Muscle of arm (tissue), 12 donors: ENCODE results near the gene AUTS2. TPM values are rescaled to one million over a fixed set of nuclear protein-coding genes. Genes with fewer than 3 reads are reported as not detected.
"Not testable (repeated sequence)": the region's sequence is repeated elsewhere in the genome, so short reads cannot be mapped to it uniquely, and the experiment has no call there.

ENCODE experiments used
- DNase-seq: peaks from one replicate; pipeline ENCODE4 v3.0.0-alpha.2; 2013
- polyA plus RNA-seq, 12 donors: library from polyadenylated mRNA; unstranded; fragments of 120-200 nt; gene quantifications; one replicate each; pipeline ENCODE4 v1.2.1, GENCODE V29; 2013; ENCODE audit not compliant: insufficient read length in 12 of 12

Gene AUTS2
- polyA plus RNA-seq, 12 donors: 60.0 to 182 (median 86.6) TPM

DNA sequence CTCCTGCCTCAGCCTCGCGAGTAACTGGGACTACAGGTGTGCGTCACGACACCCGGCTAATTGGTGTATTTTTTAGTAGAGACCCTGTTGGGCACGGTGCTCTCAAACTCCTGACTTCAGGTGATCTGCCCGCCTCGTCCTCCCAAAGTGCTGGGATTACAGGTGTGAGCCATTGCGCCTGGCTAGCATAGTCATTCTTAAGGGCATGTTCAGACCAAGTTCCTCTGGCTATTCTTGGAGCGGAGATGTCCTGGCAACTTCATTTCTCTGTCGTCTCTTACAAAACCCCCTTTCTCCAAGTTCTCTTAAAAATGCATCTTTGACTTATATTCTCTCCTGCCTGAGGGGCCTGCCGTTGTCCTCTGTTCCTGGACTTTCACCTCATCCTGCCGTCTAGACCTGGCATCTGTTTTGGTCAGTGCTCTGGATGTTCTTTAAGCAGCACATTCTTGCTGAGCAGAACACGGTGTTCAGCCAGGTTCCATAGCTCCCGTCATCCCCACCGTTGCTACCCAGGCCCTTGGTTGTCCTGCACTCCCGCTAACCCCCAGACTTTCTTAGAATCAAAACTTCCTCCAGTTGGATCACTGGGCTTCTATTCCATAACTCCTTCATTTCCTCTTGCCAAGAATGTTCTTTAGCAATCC is 1023.8 kb downstream of the AUTS2 start:
- DNase-seq: no peak

DNA sequence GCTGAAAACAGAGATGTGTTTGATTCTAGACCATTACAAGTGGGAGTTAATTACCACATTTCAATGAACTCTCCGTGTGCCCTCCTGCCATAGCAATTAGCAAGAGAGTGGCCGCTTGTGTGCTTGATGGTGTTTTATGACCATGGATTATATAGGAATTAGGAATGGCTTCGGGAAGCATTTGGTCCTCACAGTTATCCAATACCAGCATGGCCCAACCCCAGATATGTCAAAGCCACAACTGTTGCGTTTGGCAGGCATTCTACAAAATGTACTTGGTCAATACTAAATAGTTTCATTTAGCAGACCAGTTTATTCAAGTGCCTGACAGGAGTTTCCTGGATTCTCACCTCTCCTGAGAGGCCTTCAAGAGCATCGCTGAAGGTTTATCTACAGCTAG is 1024.7 kb downstream of the AUTS2 start:
- DNase-seq: no peak

DNA sequence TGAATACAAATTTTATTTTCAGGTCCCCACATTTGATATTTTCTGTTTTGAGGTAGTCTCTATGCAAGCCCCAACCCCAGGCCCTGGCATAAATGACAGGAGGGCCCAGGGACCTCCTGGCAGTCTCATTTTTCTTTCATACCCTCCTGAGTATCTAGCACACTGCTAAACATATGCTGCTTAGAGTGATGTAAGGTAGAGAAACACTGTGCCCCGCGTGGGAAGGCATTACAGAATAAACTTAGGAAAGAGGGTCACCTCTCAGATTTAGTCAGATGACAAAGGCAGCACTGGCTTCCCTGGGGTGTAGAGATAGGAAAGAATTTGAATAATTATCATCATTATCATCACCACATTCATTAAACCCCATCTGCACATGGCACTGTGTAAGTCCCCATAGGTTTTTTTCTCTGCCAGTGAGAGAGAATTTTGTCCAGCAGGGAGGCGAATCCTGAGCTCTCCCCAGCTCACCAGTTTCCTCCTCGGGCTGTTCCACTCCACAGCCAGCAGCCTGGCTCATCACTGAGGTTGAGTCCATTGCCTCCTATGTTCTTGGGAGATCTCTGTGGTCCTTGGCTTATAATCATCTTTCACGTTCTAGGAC is 1026.3 kb downstream of the AUTS2 start:
- DNase-seq: no peak

DNA sequence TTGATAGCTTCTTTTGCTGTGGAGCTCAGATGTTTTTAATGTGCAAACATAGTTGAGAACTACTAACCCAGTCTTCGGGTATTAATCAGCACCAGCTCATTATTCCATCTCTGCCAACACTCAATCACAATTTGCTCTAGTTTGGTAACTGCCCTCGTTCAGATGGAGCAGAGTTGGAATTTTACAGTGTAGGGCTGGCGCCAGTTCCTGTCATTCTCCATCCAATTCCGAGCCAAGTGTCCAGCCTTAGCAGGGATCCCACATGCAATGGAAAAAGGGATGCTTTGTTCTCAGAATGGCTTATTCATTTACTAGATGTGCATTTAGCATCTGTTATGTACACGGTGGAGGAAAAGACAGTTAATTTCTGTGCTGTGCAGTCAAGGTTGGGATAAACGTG is 1029.2 kb downstream of the AUTS2 start:
- no peak for DNase-seq

DNA sequence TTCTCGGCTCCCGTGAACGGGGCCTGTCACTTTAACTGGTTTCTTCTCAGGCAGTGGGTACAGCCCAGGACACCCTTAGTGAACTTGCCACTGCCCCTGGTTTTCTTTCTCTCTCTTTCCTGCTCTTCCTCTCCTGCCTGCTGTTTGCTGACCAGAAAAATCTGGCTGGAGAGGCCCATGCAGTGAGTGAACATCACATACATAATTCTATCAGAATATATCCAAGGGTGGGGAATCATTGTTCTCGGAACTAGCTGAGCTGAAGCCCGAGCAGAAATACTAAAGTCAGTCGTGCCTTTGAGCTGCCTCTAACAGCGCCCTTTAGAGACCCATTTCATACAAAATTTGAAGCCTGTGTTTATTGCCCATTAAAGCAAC is 1032.2 kb downstream of the AUTS2 start:
- peak; percentile 27 for DNase-seq

DNA sequence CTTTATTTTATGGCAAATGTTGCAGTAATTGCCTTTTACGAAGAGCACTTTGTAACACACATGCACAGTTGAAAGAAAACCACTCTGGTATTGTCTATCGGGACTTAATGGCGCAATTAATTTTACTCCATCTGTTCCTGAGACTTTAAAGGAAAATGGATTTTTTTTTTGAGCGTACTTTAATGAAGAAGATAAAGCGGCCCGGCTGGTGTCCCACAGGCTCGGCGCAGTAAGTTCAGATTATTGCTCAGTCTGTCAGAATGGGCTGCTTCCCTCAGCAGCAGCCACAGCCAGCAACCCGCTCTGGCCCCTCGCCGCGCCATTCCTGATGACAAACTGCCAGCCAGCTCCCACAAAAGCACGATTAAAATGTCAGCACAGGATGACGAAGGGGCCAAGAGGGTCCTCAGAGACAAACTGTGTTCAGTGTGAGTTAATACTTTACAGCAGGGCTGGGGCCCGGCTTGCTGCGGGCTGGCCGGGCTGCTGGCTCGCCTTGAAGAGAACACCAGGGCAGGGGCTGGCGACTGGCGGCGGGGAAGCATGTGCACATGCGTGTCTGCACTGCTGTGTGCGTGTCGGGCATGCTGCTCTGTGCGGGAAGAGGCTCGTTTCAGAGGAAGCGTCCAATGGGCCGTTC is 1032.7 kb downstream of the AUTS2 start:
- peak; percentile 60 for DNase-seq

DNA sequence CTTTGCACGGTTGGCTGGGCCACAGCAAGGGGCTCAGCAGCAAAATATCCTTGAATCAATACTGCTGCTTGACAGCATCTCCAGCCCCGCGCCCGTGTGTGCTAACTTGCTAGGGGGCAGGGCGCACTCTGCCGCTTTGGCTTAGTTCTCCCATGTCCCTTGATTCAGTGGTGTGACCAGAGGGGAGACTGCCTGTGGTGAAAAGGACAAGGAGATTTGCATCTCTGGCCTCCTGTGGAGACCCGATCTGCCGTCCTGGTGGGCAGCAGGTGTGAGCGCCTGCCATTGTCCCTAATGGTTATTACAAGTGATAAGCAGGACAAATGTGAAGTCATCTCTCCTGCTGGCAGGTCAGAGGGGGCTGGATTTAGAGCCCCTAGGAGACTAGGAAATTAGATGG is 1033.4 kb downstream of the AUTS2 start:
- DNase-seq: no peak

DNA sequence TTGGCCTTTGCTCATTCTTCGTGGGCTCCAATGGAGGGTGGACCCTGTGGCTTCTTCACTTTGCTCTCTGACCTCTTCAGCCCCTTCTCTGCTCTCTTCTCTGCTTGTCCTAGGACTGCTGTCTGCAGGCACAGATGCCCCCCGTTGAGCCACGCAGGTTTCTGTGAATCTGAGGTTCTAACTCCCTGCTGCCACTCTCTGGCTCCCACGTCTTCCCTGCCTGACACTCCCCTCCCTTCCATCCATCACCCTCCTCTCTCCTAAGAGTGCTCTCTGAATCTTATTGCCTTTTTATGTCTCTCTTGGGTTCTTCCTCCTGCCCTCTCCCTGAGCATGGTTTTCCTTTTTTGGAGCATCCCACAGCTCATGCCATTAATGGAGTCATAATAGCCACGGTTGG is 1034.1 kb downstream of the AUTS2 start:
- DNase-seq: no peak

DNA sequence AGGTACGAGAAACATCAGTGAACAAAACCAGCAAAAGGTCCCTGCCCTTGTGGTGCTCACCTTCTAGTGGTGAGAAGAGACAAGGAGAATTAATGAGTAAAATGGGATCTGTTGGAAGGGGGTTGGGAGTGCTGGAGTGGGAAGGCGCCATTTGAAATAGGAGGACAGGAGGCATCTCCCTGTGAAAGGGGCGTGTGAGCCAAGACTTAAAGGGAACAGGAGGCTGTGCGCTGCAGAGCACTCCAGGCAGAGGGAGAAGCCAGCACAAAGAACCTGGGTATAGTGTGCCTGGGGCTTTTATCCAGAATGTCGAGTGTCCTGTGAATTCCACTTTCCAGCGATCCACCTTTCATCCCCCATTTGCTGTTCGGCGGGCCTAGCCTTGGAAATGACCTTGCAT is 1035.8 kb downstream of the AUTS2 start:
- DNase-seq: no peak

DNA sequence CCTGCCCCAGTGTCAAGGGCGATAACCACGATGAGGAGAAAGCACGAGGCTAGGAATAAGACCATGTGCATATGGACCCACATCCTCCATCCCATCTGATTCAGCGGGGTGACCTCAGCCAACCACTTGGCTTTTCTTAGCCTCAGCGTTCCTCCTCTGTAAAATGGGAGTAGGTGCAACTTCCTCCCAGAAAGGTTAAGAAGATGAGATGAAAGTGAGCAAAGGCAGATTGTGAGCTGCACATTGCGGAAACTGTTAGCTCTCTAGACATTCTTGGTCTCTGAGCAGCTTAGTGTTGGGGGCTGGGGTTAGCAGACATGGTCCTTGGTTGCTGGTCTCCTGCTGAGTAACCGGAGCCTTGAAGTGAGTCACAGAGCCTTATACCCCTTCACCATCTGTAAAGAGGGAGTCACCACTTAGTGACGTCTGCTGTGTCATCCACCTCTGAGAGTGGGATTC is 1036.4 kb downstream of the AUTS2 start:
- no peak for DNase-seq

DNA sequence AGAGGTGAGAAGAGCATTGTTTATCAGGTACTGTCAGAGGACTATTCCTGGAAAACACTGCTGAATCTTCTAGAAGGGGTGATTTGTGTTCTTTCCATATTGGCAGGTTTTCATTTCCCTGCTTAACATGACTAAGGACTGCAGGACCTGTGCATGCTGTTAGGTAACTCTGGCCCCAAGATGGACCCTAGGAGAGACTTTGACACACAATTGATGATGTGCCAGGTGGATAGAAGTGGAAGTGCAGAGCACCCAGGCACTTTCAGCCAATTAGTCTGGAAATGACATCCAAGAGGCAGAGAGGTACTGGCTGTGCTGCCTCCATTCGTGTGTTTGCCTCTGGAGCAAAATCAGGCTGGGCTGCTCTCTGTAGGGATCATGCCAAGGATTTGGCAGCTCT is 1037.4 kb downstream of the AUTS2 start:
- no peak for DNase-seq

DNA sequence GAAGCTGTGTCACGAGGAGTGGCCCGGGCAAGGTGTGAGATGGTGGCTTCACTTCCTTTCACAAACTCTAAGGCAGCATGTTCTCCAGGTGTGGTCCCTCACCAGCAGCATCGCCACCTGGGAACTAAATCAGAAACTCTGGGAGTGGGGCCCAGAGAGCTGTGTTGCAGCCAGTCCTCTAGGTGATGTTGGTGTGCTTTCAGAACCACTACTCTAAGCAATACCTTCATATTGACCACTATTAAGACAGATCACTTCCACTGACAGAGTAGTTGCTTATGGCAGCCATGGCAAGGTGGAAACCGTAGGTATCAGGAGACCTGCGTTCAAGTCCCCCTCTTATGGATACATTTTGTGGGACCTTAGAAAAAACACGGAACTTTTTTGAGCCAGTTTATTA is 1037.9 kb downstream of the AUTS2 start:
- no peak for DNase-seq

DNA sequence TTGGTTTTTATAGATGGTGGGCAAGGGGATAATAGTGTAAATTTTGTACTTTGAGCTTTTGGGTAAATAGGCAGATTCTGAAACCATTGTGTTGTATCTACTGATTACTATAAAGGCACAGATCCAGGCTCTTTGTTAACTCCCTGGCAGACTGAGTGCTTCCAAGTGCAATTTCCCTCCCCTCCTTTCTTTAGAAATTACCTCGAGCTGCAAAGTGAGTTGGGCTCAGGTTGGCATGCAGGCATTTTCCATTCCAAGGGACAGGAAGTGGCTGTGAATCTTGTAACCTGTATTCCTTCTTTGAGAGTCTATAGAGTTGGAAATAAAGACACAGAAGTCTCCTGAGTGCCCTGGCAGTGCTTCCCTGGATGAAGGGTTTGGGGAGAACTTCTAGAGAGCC is 1039.5 kb downstream of the AUTS2 start:
- DNase-seq: no peak

DNA sequence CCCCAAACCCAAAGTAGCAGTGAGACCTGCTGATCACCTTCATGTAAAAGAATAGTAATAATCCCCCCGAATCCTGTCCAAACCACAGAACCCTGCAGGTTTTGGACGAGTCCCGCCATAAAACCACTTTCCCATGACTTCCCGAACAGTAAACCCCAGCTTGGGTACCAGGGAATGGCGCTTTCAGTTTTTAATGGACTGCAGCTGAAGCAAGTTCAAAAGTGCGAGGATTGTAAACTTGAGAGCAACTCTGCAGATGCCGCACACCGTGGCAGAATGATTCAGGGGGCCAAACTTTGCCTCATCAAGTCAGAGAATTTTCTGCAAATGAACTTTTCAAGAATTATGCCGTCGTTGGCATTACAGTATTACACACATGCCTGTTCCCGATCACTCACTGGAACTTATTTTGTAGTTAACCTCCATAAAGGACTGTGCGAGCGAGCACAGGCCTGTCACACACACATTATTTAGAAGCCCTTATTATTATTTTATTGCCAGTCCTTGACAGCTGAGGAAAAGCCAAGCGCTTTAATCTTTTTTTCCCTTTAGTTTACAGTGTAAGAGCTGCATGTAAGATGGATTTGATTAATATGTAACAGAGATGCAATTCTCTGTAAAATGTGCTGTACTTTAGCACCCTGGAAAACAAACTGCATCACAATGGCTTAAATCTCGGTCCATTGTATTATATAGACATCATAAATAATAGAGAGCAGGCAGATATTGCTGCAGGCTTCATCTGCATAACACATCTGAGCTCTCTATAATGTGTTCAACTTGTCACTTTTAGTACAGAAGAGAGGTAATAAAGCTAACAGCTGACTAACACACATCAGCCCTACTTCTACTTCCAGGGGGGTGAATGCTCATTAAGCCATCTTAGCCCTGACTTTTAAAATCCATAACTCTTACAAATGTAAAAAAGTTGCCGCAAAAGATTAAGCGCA is 1040.2 kb downstream of the AUTS2 start:
- DNase-seq: no peak

DNA sequence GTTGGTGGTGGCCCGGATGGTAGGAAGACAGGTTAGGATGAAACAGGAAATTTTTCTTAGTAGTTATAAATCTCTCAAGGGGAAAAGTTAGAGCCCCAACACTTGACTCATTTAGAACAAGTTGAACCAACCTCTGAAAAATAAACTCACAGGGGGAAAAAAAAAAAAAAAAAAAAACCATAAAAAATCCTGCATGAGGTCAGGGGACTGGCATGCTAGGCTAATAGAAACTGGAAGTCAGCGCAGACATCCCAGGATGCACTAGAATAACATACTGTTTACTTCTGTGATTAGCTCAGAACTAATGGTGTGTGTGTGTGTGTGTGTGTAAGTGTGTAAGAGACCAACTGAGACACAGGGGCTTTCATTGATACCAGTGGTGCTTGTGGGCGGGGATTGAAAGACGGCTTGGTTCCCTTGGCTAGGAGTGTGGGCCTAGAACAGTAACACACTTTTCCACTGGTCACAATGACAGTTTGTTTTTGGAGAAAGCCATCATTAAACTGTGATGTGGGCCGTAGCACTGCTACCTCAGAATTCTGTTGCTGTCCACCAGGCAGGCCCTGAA is 1042.1 kb downstream of the AUTS2 start:
- DNase-seq: no peak

DNA sequence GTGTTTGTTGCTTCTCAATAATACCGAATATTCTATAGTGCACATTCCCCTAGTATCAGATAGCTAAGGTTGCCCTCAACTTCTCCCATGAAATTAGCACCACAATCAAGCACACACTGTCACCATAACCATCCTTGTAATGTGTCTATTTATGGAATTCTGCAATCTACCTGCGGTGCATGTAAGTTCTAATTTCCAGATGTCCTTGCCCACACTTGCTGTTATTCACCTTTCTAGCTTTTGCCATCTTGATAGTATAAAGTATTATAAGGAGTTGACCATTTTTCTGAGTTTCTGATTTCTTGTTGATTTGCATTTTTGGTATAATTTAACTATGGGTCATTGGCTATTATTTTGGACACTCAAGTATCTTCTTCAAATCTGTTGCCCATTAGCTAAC is 1043.6 kb downstream of the AUTS2 start:
- no peak for DNase-seq

DNA sequence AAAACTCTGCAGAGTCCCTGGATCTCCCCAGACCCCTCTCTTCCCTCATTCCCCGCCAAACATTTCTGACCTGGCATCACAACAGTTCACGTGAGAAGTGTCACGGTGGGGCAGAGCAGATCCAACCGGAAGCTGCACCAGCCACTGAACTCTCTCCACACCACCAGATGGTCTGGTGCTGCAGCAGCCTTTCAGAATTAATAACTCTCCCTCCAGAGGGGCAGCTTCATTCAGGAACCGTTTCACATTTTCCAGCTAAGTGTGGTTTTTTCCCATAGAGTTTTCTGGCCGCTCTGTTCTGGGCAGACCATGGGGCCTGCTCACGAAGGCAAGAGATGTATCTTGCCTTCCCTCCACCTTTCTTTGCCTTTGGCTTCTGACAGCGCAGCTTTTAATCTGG is 1047.0 kb downstream of the AUTS2 start:
- no peak for DNase-seq

DNA sequence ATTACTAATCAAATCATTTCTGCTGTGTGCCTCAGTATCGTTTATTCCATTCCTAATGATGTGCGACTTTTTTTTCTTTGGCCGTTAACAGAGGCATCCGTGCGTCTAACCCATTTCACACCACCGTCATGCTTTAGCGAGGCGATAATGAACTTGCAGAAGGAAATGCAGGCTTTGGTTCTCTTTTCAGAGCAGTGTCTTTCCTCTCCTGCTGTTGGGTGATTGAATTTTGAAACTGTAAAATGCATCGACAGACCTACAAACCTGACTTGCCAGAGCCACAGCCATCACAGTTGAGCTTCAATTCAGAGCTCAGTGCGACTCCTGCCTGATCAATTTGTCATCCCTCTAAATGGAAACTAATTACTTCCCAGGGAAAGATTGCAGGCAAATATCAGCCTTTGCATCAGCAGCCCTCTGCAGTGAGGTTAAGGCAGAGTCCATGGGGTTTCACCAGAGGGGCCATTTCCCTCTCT is 1047.6 kb downstream of the AUTS2 start:
- DNase-seq: no peak

DNA sequence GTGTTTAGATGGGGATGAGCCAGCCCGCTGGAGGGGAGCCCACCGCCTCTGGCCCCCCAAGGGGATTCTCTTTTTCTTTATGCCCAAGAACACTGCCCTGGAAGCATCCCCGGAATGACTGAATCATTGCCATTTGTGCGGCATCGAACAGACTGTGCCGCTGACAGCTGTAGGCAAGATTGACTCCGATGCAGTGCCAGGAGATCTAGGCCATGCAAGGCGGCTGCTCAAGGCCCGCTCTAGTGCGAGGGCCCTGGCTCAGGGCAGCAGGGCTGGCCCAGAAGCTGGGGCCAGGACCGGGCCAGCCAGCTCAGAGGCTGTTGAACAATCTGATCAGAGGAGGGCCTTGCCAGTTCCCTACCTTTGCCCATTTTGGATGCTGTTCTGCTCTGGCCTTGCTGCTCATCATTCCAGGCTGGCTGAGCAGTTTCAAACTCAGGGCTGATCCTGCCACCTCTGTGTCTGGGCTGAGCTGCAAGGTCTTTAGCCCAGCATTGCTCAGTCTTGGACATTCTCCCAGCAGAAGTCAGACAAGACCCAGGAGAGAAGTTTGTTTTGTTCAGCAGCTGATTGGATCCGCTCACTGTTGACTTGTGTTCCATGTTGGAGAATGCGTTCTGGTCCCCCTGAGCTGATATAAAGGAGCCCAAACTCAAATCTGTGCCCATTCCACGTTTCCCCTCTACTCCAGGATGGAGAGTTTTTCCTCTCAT is 1048.4 kb downstream of the AUTS2 start:
- DNase-seq: no peak

DNA sequence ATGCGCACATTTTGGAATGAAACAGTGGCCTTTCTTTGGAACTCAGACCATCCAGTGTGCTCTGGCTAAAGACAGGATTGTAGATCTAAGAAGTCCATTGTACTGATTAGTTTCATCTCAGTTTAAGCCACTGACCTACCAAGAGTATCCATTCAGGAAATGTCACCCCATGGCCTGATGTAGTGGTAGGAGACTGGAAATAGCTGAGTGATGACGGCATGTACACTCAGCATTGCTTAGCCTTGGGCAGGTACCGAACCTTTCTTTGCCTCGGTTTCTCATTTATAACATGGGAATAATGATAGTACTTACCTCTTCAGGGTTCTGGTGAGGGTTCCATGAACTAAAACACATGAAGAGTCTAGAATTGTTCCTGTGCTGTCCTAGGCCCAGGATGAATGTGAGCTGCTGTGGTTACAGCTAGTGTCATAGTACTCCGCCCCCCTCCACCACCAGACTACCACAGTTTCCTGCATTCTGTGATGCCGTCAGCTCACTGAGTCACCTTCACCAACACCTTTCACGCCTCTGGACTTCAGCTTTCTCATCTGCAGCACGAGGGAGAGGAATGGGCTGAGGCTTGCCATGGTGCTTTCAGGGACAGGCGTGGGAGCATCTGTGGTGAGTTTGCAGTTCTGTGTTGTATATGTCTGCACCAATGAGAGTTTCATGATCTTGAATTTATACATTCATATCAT is 1049.7 kb downstream of the AUTS2 start:
- DNase-seq: no peak

DNA sequence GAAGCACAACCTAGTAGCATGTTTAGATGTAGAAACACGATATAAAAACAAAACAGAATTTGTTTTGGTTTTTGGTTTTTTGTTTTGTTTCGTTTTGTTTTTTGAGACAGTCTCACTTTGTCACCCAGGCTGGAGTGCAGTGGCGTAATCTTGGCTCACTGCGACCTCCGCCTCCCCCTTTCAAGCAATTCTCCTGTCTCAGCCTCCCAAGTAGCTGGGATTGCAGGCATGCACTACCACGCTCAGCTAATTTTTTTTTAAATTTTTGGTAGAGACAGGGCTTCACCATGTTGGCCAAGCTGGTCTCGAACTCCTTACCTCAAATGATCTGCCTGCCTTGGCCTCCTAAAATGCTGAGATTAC is 1050.2 kb downstream of the AUTS2 start:
- DNase-seq: not testable (repeated sequence)
